ENCODE results near the gene MMP25.
"Not testable (repeated sequence)": the region's sequence is repeated elsewhere in the genome, so short reads cannot be mapped to it uniquely, and the experiment has no call there.

Gene MMP25

GRCh38 chr16:3083408-3083807 lies 37.0 kb downstream of the MMP25 start:
- H3K4me3 Mint-ChIP-seq; H3K27me3 Mint-ChIP-seq; DNase-seq (ENCODE audit: low spot score in 2 of 2); H3K27ac Mint-ChIP-seq (ENCODE audit: low read depth); H3K36me3 Mint-ChIP-seq (ENCODE audit: insufficient read depth); H3K9me3 Mint-ChIP-seq; ATAC-seq (replicated peaks; ENCODE audit: extremely low read depth, poor library complexity, severe bottlenecking): not testable (repeated sequence)
- peaks cover 44% of the 10 kb centered on the region for H3K4me1 Mint-ChIP-seq

- Mint-ChIP-seq H3K9me3 (no peaks in the 10 kb centered on the region), H3K27me3 (no peaks in the 10 kb centered on the region), H3K27ac (ENCODE audit: low read depth) (no peak overlapping the region), H3K36me3 (ENCODE audit: insufficient read depth) (peaks cover 2% of the 10 kb centered on the region), H3K4me3 (no peak overlapping the region), H3K4me1 (peaks cover 39% of the 10 kb centered on the region)
- no peak for ATAC-seq (replicated peaks; ENCODE audit: extremely low read depth, poor library complexity, severe bottlenecking)
- no peak for DNase-seq (ENCODE audit: low spot score in 2 of 2)
These were observed 38.1 kb downstream of the MMP25 start for GRCh38 chr16:3084491-3084890.

- no peak overlapping the region for H3K27ac Mint-ChIP-seq (ENCODE audit: low read depth)
- peaks cover 33% of the 10 kb centered on the region for H3K4me1 Mint-ChIP-seq
These were observed 38.8 kb downstream of the MMP25 start for GRCh38 chr16:3084969-3085670.

GRCh38 chr16:3085868-3086595 lies 39.7 kb downstream of the MMP25 start:
- ATAC-seq (replicated peaks; ENCODE audit: extremely low read depth, poor library complexity, severe bottlenecking) (no peak), DNase-seq (ENCODE audit: low spot score in 2 of 2) (no peak)
- H3K9me3 Mint-ChIP-seq, result no peaks in the 10 kb centered on the region
- H3K36me3 Mint-ChIP-seq (ENCODE audit: insufficient read depth), result no peaks in the 10 kb centered on the region
- H3K4me1 Mint-ChIP-seq, result peaks cover 29% of the 10 kb centered on the region
- no peak overlapping the region for H3K27ac Mint-ChIP-seq (ENCODE audit: low read depth)
- H3K4me3 Mint-ChIP-seq, result no peak overlapping the region
- no peaks in the 10 kb centered on the region for H3K27me3 Mint-ChIP-seq

More at GRCh38 chr16:3084969-3085670, 38.8 kb downstream of the MMP25 start:
- Mint-ChIP-seq H3K36me3 (ENCODE audit: insufficient read depth) (peaks cover 2% of the 10 kb centered on the region), H3K27me3 (no peaks in the 10 kb centered on the region), H3K4me3 (no peak overlapping the region), H3K9me3 (no peaks in the 10 kb centered on the region)
- no peak for ATAC-seq (replicated peaks; ENCODE audit: extremely low read depth, poor library complexity, severe bottlenecking)
- DNase-seq (ENCODE audit: low spot score in 2 of 2), result no peak

- no peak overlapping the region for H3K27ac Mint-ChIP-seq (ENCODE audit: low read depth)
- H3K9me3 Mint-ChIP-seq, result no peaks in the 10 kb centered on the region
- H3K4me1 Mint-ChIP-seq, result peaks cover 33% of the 10 kb centered on the region
- DNase-seq (ENCODE audit: low spot score in 2 of 2), result no peak
- no peaks in the 10 kb centered on the region for H3K36me3 Mint-ChIP-seq (ENCODE audit: insufficient read depth)
- no peaks in the 10 kb centered on the region for H3K27me3 Mint-ChIP-seq
- no peak for ATAC-seq (replicated peaks; ENCODE audit: extremely low read depth, poor library complexity, severe bottlenecking)
- H3K4me3 Mint-ChIP-seq, result peak overlapping the region; percentile 7
These were observed 40.4 kb downstream of the MMP25 start for GRCh38 chr16:3086596-3087242.

GRCh38 chr16:3087243-3088235 lies 41.2 kb downstream of the MMP25 start:
- H3K36me3 Mint-ChIP-seq (ENCODE audit: insufficient read depth), result no peaks in the 10 kb centered on the region
- H3K27ac Mint-ChIP-seq (ENCODE audit: low read depth), result peak overlapping the region; percentile 41
- DNase-seq (ENCODE audit: low spot score in 2 of 2), result no peak
- H3K4me3 Mint-ChIP-seq, result peak overlapping the region; percentile 36
- ATAC-seq (replicated peaks; ENCODE audit: extremely low read depth, poor library complexity, severe bottlenecking), result no peak
- no peaks in the 10 kb centered on the region for H3K9me3 Mint-ChIP-seq
- H3K4me1 Mint-ChIP-seq, result peaks cover 33% of the 10 kb centered on the region
- no peaks in the 10 kb centered on the region for H3K27me3 Mint-ChIP-seq

GRCh38 chr16:3088450-3088849 lies 42.1 kb downstream of the MMP25 start:
- Mint-ChIP-seq H3K4me3 (peak overlapping the region; percentile 36), H3K36me3 (ENCODE audit: insufficient read depth) (peaks cover 1% of the 10 kb centered on the region), H3K27me3 (no peaks in the 10 kb centered on the region), H3K27ac (ENCODE audit: low read depth) (no peak overlapping the region), H3K4me1 (peaks cover 33% of the 10 kb centered on the region), H3K9me3 (no peaks in the 10 kb centered on the region)
- ATAC-seq (replicated peaks; ENCODE audit: extremely low read depth, poor library complexity, severe bottlenecking) (no peak), DNase-seq (ENCODE audit: low spot score in 2 of 2) (no peak)

GRCh38 chr16:3088925-3089716 lies 42.8 kb downstream of the MMP25 start:
- Mint-ChIP-seq H3K4me1 (peaks cover 33% of the 10 kb centered on the region), H3K27ac (ENCODE audit: low read depth) (no peak overlapping the region), H3K9me3 (no peaks in the 10 kb centered on the region), H3K36me3 (ENCODE audit: insufficient read depth) (peaks cover 1% of the 10 kb centered on the region), H3K4me3 (no peak overlapping the region), H3K27me3 (no peaks in the 10 kb centered on the region)
- ATAC-seq (replicated peaks; ENCODE audit: extremely low read depth, poor library complexity, severe bottlenecking) (no peak), DNase-seq (ENCODE audit: low spot score in 2 of 2) (no peak)

GRCh38 chr16:3089717-3090592 lies 43.6 kb downstream of the MMP25 start:
- H3K36me3 Mint-ChIP-seq (ENCODE audit: insufficient read depth), result peaks cover 3% of the 10 kb centered on the region
- DNase-seq (ENCODE audit: low spot score in 2 of 2) (no peak), ATAC-seq (replicated peaks; ENCODE audit: extremely low read depth, poor library complexity, severe bottlenecking) (no peak)
- H3K27ac Mint-ChIP-seq (ENCODE audit: low read depth), result no peak overlapping the region
- no peaks in the 10 kb centered on the region for H3K27me3 Mint-ChIP-seq
- no peaks in the 10 kb centered on the region for H3K9me3 Mint-ChIP-seq
- H3K4me3 Mint-ChIP-seq, result no peak overlapping the region
- H3K4me1 Mint-ChIP-seq, result peaks cover 35% of the 10 kb centered on the region

GRCh38 chr16:3091551-3091950 lies 45.2 kb downstream of the MMP25 start:
- H3K27me3 Mint-ChIP-seq, result no peaks in the 10 kb centered on the region
- H3K36me3 Mint-ChIP-seq (ENCODE audit: insufficient read depth), result peaks cover 4% of the 10 kb centered on the region
- no peak overlapping the region for H3K4me3 Mint-ChIP-seq
- DNase-seq (ENCODE audit: low spot score in 2 of 2) (no peak), ATAC-seq (replicated peaks; ENCODE audit: extremely low read depth, poor library complexity, severe bottlenecking) (no peak)
- H3K9me3 Mint-ChIP-seq, result no peaks in the 10 kb centered on the region
- H3K4me1 Mint-ChIP-seq, result peaks cover 27% of the 10 kb centered on the region
- peak overlapping the region; percentile 49 for H3K27ac Mint-ChIP-seq (ENCODE audit: low read depth)

GRCh38 chr16:3092501-3092941 lies 46.2 kb downstream of the MMP25 start:
- ATAC-seq (replicated peaks; ENCODE audit: extremely low read depth, poor library complexity, severe bottlenecking) (no peak), DNase-seq (ENCODE audit: low spot score in 2 of 2) (no peak)
- Mint-ChIP-seq H3K4me3 (no peak overlapping the region), H3K27me3 (no peaks in the 10 kb centered on the region), H3K4me1 (peaks cover 24% of the 10 kb centered on the region), H3K27ac (ENCODE audit: low read depth) (no peak overlapping the region), H3K9me3 (no peaks in the 10 kb centered on the region), H3K36me3 (ENCODE audit: insufficient read depth) (peaks cover 4% of the 10 kb centered on the region)

Data from central memory CD8-positive, alpha-beta T cell (primary cell).